Calu3 (cell line): ENCODE data around the gene ZGLP1. TPM values are rescaled to one million over a fixed set of nuclear protein-coding genes. Genes with fewer than 3 reads are reported as not detected.

ENCODE experiments used
- BruUV-seq: library from RNA; stranded (reverse); fragments of 400-500 nt; replicated peaks from 2 replicates; lab custom pipeline; 2021; lab: Mats Ljungman, UMichigan
- CTCF ChIA-PET: fragments of 300-600 bp; sonication (Branson Sonifier 250); formaldehyde crosslinking; loops from one replicate; lab custom pipeline; 2022; ENCODE audit warnings: antibody characterized with exemption; lab: Charles Lee
- DNase-seq: peaks from one replicate; pipeline ENCODE4 v3.0.0; 2022
- H3K27ac Mint-ChIP-seq: one replicate; pipeline ENCODE4 v1.8.0; 2022; ENCODE audit warnings: mixed read lengths; ENCODE audit not compliant: unreplicated experiment
- H3K27me3 Mint-ChIP-seq: one replicate; pipeline ENCODE4 v1.8.0; 2022; ENCODE audit warnings: mixed read lengths; ENCODE audit not compliant: unreplicated experiment
- H3K36me3 Mint-ChIP-seq: one replicate; pipeline ENCODE4 v1.8.0; 2022; ENCODE audit warnings: mild to moderate bottlenecking, moderate library complexity, mixed read lengths; ENCODE audit not compliant: insufficient read depth, unreplicated experiment
- H3K4me1 Mint-ChIP-seq: one replicate; pipeline ENCODE4 v1.8.0; 2022; ENCODE audit warnings: mild to moderate bottlenecking, low read depth, mixed read lengths; ENCODE audit not compliant: unreplicated experiment
- H3K4me3 Mint-ChIP-seq: one replicate; pipeline ENCODE4 v1.8.0; 2022; ENCODE audit warnings: mild to moderate bottlenecking, low read depth, moderate library complexity, mixed read lengths; ENCODE audit not compliant: unreplicated experiment
- H3K9me3 Mint-ChIP-seq: one replicate; pipeline ENCODE4 v1.8.0; 2022; ENCODE audit warnings: low read depth, mixed read lengths; ENCODE audit not compliant: unreplicated experiment
- intact Hi-C: fragments of 100-400 bp; cut with micrococcal nuclease; formaldehyde crosslinking; loops from one replicate; pipeline ENCODE4 v1.10.0; 2022; ENCODE audit not compliant: unreplicated experiment
- total RNA-seq: library from RNA; stranded (reverse); gene quantifications from 2 replicates; pipeline ENCODE4 v1.2.3, GENCODE V29; 2022
- TF ChIP-seq, protein P1 (sequence below): fragments of 200-600 bp; IDR thresholded peaks from one replicate; pipeline ENCODE4 v1.8.0; 2022; ENCODE audit warnings: antibody characterized with exemption; ENCODE audit not compliant: unreplicated experiment

Gene ZGLP1
- total RNA-seq, 1 experiment from 2014 or later: 4.6 TPM

GRCh38 chr19:10346509-10346908, 36.9 kb upstream of the ZGLP1 start:
- intact Hi-C loops: no loop called here
- TF ChIP-seq, protein P1, sequence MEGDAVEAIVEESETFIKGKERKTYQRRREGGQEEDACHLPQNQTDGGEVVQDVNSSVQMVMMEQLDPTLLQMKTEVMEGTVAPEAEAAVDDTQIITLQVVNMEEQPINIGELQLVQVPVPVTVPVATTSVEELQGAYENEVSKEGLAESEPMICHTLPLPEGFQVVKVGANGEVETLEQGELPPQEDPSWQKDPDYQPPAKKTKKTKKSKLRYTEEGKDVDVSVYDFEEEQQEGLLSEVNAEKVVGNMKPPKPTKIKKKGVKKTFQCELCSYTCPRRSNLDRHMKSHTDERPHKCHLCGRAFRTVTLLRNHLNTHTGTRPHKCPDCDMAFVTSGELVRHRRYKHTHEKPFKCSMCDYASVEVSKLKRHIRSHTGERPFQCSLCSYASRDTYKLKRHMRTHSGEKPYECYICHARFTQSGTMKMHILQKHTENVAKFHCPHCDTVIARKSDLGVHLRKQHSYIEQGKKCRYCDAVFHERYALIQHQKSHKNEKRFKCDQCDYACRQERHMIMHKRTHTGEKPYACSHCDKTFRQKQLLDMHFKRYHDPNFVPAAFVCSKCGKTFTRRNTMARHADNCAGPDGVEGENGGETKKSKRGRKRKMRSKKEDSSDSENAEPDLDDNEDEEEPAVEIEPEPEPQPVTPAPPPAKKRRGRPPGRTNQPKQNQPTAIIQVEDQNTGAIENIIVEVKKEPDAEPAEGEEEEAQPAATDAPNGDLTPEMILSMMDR: no peak
- Mint-ChIP-seq H3K27me3 (no peaks in the 10 kb centered on the region), H3K9me3 (no peaks in the 10 kb centered on the region), H3K36me3 (no peaks in the 10 kb centered on the region), H3K27ac (no peak overlapping the region), H3K4me1 (no peaks in the 10 kb centered on the region), H3K4me3 (no peak overlapping the region)
- CTCF ChIA-PET: no interaction called here
- no TSS peak for BruUV-seq
- DNase-seq: no peak

DNA sequence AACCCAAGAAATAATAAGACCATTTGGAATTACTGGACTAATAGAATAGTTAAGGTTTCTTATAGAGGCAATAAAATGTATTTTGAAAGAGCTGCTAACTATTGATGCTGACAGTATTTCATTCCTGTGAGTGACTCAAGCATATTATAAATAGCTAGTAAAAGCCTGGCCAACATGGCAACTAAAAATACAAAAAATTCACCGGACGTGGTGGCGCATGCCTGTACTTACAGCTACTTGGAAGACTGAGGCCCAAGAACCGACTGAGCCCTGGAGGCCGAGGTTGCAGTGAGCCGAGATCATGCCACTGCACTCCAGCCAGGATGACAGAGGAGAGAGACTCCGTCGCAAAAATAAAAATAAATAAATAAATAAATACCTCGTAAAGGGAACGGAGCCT, 35.2 kb upstream of the ZGLP1 start:
- intact Hi-C loops: no loop called here
- no TSS peak for BruUV-seq
- TF ChIP-seq, protein P1: no peak
- H3K4me3 Mint-ChIP-seq: no peak overlapping the region
- no peaks in the 10 kb centered on the region for H3K9me3 Mint-ChIP-seq
- no peaks in the 10 kb centered on the region for H3K4me1 Mint-ChIP-seq
- no peaks in the 10 kb centered on the region for H3K27me3 Mint-ChIP-seq
- no peak for DNase-seq
- H3K27ac Mint-ChIP-seq: no peak overlapping the region
- CTCF ChIA-PET: no interaction called here
- no peaks in the 10 kb centered on the region for H3K36me3 Mint-ChIP-seq

DNA sequence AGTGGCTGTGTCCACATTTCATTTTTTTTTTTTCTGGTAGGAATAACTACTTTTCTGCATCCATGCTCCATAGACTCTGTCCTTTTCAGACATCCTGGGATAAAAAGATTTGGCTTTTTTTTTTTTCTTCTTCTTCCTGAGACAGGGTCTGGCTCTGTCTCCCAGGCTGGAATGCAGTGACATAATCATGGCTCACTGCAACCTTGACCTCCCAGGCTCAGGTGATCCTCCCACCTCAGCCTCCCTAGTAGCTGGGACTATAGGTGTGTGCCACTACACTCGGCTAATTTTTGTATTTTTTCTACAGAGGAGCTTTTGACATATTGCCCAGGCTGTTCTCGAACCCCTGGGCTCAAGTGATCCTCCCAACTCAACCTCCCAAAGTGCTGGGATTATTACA, 33.9 kb upstream of the ZGLP1 start:
- intact Hi-C loops: no loop called here
- DNase-seq: no peak
- CTCF ChIA-PET: no interaction called here
- H3K27ac Mint-ChIP-seq: no peak overlapping the region
- no peaks in the 10 kb centered on the region for H3K9me3 Mint-ChIP-seq
- no peaks in the 10 kb centered on the region for H3K36me3 Mint-ChIP-seq
- TF ChIP-seq, protein P1: no peak
- BruUV-seq: no TSS peak
- H3K4me1 Mint-ChIP-seq: no peaks in the 10 kb centered on the region
- H3K4me3 Mint-ChIP-seq: no peak overlapping the region
- no peaks in the 10 kb centered on the region for H3K27me3 Mint-ChIP-seq

DNA sequence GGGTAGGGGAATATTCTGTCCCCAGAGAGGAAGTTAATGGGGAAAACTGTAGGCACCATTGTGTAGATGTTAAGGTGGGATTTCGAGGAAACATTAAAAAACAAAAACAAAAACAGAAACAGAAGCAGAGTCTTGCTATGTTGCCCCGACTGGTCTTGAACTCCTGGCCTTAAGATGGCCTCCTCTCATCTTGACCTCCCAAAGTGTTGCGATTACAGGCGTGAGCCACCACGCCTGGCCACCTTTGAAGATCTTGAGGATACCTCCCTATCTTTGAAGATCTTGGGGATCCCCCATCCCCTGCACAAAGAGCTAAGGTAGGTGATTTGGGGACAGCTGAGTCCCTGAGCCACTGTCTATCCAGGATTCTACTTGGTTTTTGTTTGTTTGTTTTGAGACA, 30.4 kb upstream of the ZGLP1 start:
- no TSS peak for BruUV-seq
- H3K4me3 Mint-ChIP-seq: no peak overlapping the region
- no peaks in the 10 kb centered on the region for H3K9me3 Mint-ChIP-seq
- CTCF ChIA-PET: interaction anchor here (0.6 kb wide), 1 partner anchor 64 kb away, joined by 3 read pairs; no protein-coding TSS in a partner anchor
- H3K27ac Mint-ChIP-seq: no peak overlapping the region
- peaks cover 6% of the 10 kb centered on the region for H3K36me3 Mint-ChIP-seq
- intact Hi-C loops: no loop called here
- H3K27me3 Mint-ChIP-seq: no peaks in the 10 kb centered on the region
- DNase-seq: no peak
- H3K4me1 Mint-ChIP-seq: no peaks in the 10 kb centered on the region
- TF ChIP-seq, protein P1: no peak
